HepG2 (cell line): Measurements from ENCODE around the gene KCTD6. TPM values are rescaled to one million over a fixed set of nuclear protein-coding genes. Genes with fewer than 3 reads are reported as not detected.

Experiments used
- ATAC-seq: fragments of 200-7000 bp; cut with Tn5 transposase; 3 replicates; pipeline ENCODE4 v1.9.1; 2020; ENCODE audit warnings: mild to moderate bottlenecking, moderate library complexity
- BruUV-seq: library from RNA; stranded (reverse); fragments of 400-500 nt; replicated peaks from 2 replicates; lab custom pipeline; 2021; lab: Mats Ljungman, UMichigan
- CTCF ChIA-PET: fragments of 300-600 bp; formaldehyde crosslinking; extraction: SDS; loops from one replicate; lab custom pipeline; 2021; ENCODE audit warnings: low total read pairs, inconsistent platforms, low intra/inter-chr PET ratio; lab: Yijun Ruan, JAX
- POLR2A ChIA-PET: fragments of 350-600 bp; sonication (Branson Sonifier 250); formaldehyde crosslinking; loops from one replicate; lab custom pipeline; 2020; ENCODE audit warnings: antibody characterized with exemption, inconsistent platforms; lab: Yijun Ruan, JAX
- DNase-seq: peaks from one replicate; pipeline ENCODE4 v3.0.0-alpha.2; 2015; ENCODE audit warnings: low spot score
- FAIRE-seq: peaks from 3 replicates; lab custom pipeline; 2011; peaks lifted over from hg19 to GRCh38; lab: Jason Lieb, UNC
- H2AFZ ChIP-seq: one replicate; pipeline ENCODE4 v1.6.1; 2011; ENCODE audit warnings: low read length, inconsistent platforms
- H3K27ac ChIP-seq: fragments of 300-600 bp; 3 replicates; pipeline ENCODE4 v1.8.0; 2011; ENCODE audit warnings: mixed run types, mild to moderate bottlenecking, mixed read lengths, low read length, inconsistent platforms; ENCODE audit not compliant: insufficient read depth; ENCODE audit errors: extremely low read length
- H3K27me3 ChIP-seq, 2 experiments: fragments of 200-600 bp in 1 of 2; 2 replicates in 1 of 2; 3 replicates in 1 of 2; pipeline versions ENCODE4 v1.6.0 to v1.8.0; 2011; ENCODE audit warnings: low read length in 2 of 2, mild to moderate bottlenecking in 2 of 2, moderate library complexity in 2 of 2, inconsistent platforms in 1 of 2; ENCODE audit not compliant: insufficient read depth in 2 of 2, control insufficient read depth in 1 of 2
- H3K36me3 ChIP-seq, 2 experiments: fragments of 200-600 bp in 1 of 2; replicated peaks in 1 of 2; 2 replicates in 1 of 2; 3 replicates in 1 of 2; pipeline versions ENCODE4 v1.5.1 to v1.8.0; 2011; ENCODE audit warnings: low read length in 2 of 2, inconsistent platforms in 1 of 2; ENCODE audit not compliant: insufficient read depth in 2 of 2, control insufficient read depth in 1 of 2
- H3K4me1 ChIP-seq: 2 replicates; pipeline ENCODE4 v1.5.1; 2012; ENCODE audit warnings: low read length, inconsistent platforms; ENCODE audit not compliant: insufficient read depth
- H3K4me2 ChIP-seq: 2 replicates; pipeline ENCODE4 v1.6.0; 2011; ENCODE audit warnings: low read depth, low read length, inconsistent platforms
- H3K4me3 ChIP-seq, 3 experiments: fragments of 200-600 bp in 1 of 3; sonication (generic), shearing (Covaris generic) in 1 of 3; replicated peaks in 1 of 3; 2 replicates each; pipeline ENCODE4 v1.5.1; 2011 to 2016; ENCODE audit warnings: low read length in 3 of 3, inconsistent platforms in 2 of 3, low read depth in 2 of 3, mild to moderate bottlenecking in 2 of 3, control low read depth in 1 of 3, mixed read lengths in 1 of 3; ENCODE audit not compliant: insufficient read depth in 1 of 3
- H3K79me2 ChIP-seq: one replicate; pipeline ENCODE4 v1.6.1; 2011; ENCODE audit warnings: low read length, inconsistent platforms; ENCODE audit not compliant: insufficient read depth
- H3K9ac ChIP-seq: 2 replicates; pipeline ENCODE4 v1.6.0; 2011; ENCODE audit warnings: mild to moderate bottlenecking, low read depth, low read length, inconsistent platforms; ENCODE audit not compliant: insufficient read depth
- H3K9me3 ChIP-seq: 2 replicates; pipeline ENCODE4 v1.5.1; 2012; ENCODE audit warnings: mild to moderate bottlenecking, low read length
- H4K20me1 ChIP-seq: 2 replicates; pipeline ENCODE4 v1.6.0; 2011; ENCODE audit warnings: inconsistent platforms, mild to moderate bottlenecking, low read length, moderate library complexity; ENCODE audit not compliant: insufficient read depth
- ASH2L ChIP-seq: fragments of 300-600, 200-600 bp; sonication (generic); IDR thresholded peaks from 2 replicates; pipeline ENCODE4 v1.7.0; 2017; ENCODE audit warnings: low read depth, mild to moderate bottlenecking, moderate library complexity, mixed read lengths, low read length; ENCODE audit not compliant: insufficient read length
- EP300 ChIP-seq, 3 experiments: sonication (generic) in 1 of 3; formaldehyde crosslinking in 1 of 3; IDR thresholded peaks; 2 replicates each; pipeline versions ENCODE4 v1.5.1 to v1.6.1; 2011 to 2020; ENCODE audit warnings: low read depth in 2 of 3, low read length in 2 of 3, borderline replicate concordance in 1 of 3, improper control_type of control experiment in 1 of 3, mild to moderate bottlenecking in 1 of 3, missing genetic modification reagents in 1 of 3, moderate library complexity in 1 of 3
- GABPB1 ChIP-seq: IDR thresholded peaks from 2 replicates; pipeline ENCODE4 v1.6.1; 2016; ENCODE audit warnings: mild to moderate bottlenecking, missing genetic modification reagents, moderate library complexity, missing compliant biosample characterization
- HDAC1 ChIP-seq: sonication (generic); formaldehyde crosslinking; IDR thresholded peaks from 2 replicates; pipeline ENCODE4 v1.5.1; 2020; ENCODE audit warnings: mild to moderate bottlenecking, missing genetic modification reagents
- MED1 ChIP-seq: sonication (generic); formaldehyde crosslinking; IDR thresholded peaks from 2 replicates; pipeline ENCODE4 v1.4.0; 2020; ENCODE audit warnings: missing genetic modification reagents
- NAIF1 ChIP-seq: sonication (generic); formaldehyde crosslinking; IDR thresholded peaks from 2 replicates; pipeline ENCODE4 v1.5.0; 2020; ENCODE audit warnings: mild to moderate bottlenecking, missing genetic modification reagents, borderline replicate concordance
- NFYC ChIP-seq: IDR thresholded peaks from 2 replicates; pipeline ENCODE4 v1.6.1; 2016; ENCODE audit warnings: missing genetic modification reagents, missing compliant biosample characterization
- REPIN1 ChIP-seq: sonication (generic); formaldehyde crosslinking; IDR thresholded peaks from 2 replicates; pipeline ENCODE4 v1.8.0; 2022; ENCODE audit warnings: missing genetic modification reagents, low read depth, mild to moderate bottlenecking, borderline replicate concordance
- SALL1 ChIP-seq: sonication (generic); formaldehyde crosslinking; IDR thresholded peaks from 2 replicates; pipeline ENCODE4 v1.8.0; 2022; ENCODE audit warnings: mild to moderate bottlenecking, missing genetic modification reagents
- SNAPC5 ChIP-seq: sonication (generic); formaldehyde crosslinking; IDR thresholded peaks from 2 replicates; pipeline ENCODE4 v1.8.1; 2023; ENCODE audit warnings: mild to moderate bottlenecking, missing genetic modification reagents, borderline replicate concordance
- SUZ12 ChIP-seq: fragments of 150-350 bp; IDR thresholded peaks from 2 replicates; pipeline ENCODE4 v1.6.1; 2014; ENCODE audit warnings: low read depth, low read length
- TARDBP ChIP-seq: sonication (generic); formaldehyde crosslinking; IDR thresholded peaks from 2 replicates; pipeline ENCODE4 v1.8.0; 2022; ENCODE audit warnings: mild to moderate bottlenecking, missing genetic modification reagents
- TEAD3 ChIP-seq: optimal IDR thresholded peaks from 2 replicates; pipeline ENCODE3; 2016; ENCODE audit warnings: borderline replicate concordance
- ZC3H13 ChIP-seq: sonication (generic); formaldehyde crosslinking; IDR thresholded peaks from 2 replicates; pipeline ENCODE4 v1.8.1; 2023; ENCODE audit warnings: mild to moderate bottlenecking, missing genetic modification reagents, moderate library complexity
- ZMYM4 ChIP-seq: sonication (generic); formaldehyde crosslinking; IDR thresholded peaks from 2 replicates; pipeline ENCODE4 v1.8.1; 2023; ENCODE audit warnings: mild to moderate bottlenecking, missing genetic modification reagents
- ZNF18 ChIP-seq: sonication (generic); formaldehyde crosslinking; IDR thresholded peaks from 2 replicates; pipeline ENCODE4 v1.8.0; 2022; ENCODE audit warnings: mild to moderate bottlenecking, missing genetic modification reagents; ENCODE audit not compliant: insufficient replicate concordance
- ZNF362 ChIP-seq: sonication (generic); formaldehyde crosslinking; IDR thresholded peaks from 2 replicates; pipeline ENCODE4 v1.4.0; 2020; ENCODE audit warnings: missing genetic modification reagents, mild to moderate bottlenecking, borderline replicate concordance
- ZNF652 ChIP-seq: IDR thresholded peaks from 2 replicates; pipeline ENCODE4 v1.6.1; 2016; ENCODE audit warnings: low read depth, borderline replicate concordance
- WGBS: methylation state at CpG from one replicate; pipeline ENCODE4 v1.1.6; 2017; ENCODE audit warnings: low lambda C conversion rate; 5-methylcytosine and 5-hydroxymethylcytosine counted together
- in situ Hi-C: cut with HindIII; loops from 2 replicates; pipeline ENCODE4 v1.10.0; 2017; ENCODE audit warnings: low pct_unique_long_range_greater_than_20kb; ENCODE audit not compliant: extremely low pct_ligation_motif_present
- intact Hi-C: fragments of 100-400 bp; cut with micrococcal nuclease; formaldehyde crosslinking; loops from one replicate; pipeline ENCODE4 v1.10.0; 2022; ENCODE audit not compliant: unreplicated experiment
- polyA plus RNA-seq, 8 experiments: library from polyadenylated mRNA; depleted of rRNA in 3 of 8; stranded (reverse) in 7 of 8; unstranded in 1 of 8; fragments of >200 nt; fragmentation: Illumina TruSeq in 4 of 8; extraction: Trizol in 4 of 8; gene quantifications; 2 replicates each; pipeline versions ENCODE4 v1.2.1 to v1.2.3, GENCODE V29; 2011 to 2016; ENCODE audit warnings: low read depth in 4 of 8, missing spikeins in 1 of 8, mixed read lengths in 1 of 8; ENCODE audit not compliant: insufficient read depth in 1 of 8
- total RNA-seq, 5 experiments: library from RNA; depleted of rRNA; stranded (reverse); fragments of >200 nt; fragmentation: Illumina TruSeq; extraction: Trizol; gene quantifications; 2 replicates each; pipeline ENCODE4 v1.2.3, GENCODE V29; 2016; ENCODE audit warnings: low read depth in 1 of 5
- TF ChIP-seq, protein P1 (sequence below): sonication (generic); formaldehyde crosslinking; IDR thresholded peaks from 2 replicates; pipeline ENCODE4 v1.5.0; 2020; ENCODE audit warnings: mild to moderate bottlenecking, missing genetic modification reagents

KCTD6 gene
- total and polyA plus RNA-seq, 2 of the 13 experiments (the other 11 are each of a cell fraction or from before 2014, with no cell fraction given) = 13.4 to 14.2 TPM

DNA sequence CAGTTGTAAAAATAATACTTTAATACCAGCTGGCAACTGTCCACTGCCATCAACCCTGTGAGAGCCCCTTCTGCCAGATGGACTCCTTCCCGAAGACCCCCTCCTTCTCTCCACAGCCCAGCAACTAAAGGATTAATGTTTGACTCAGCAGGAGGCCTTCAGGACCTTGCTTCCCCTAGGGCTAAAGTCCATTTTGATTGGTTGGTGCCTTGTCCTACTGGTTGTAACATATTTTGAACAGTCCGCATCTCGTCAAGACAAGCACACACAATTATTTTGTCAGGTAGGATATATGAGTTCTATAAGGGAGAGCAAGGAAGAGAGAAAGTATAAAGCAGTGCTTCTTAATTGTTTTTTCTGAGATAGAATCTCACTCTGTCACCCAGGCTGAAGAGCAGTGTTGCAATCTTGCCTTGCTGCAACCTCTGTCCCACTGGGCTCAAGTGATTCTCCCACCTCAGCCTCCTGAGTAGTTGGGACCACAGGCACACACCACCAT is 26.4 kb downstream of the KCTD6 start:
- in situ Hi-C loops = no loop called here
- Histone ChIP-seq H3K9ac (0 out of 2 replicates have a peak overlapping the region, but pooled peaks have one; percentile 7), H3K27ac (peak overlapping the region; percentile 88), H4K20me1 (no peaks in the 10 kb centered on the region), H3K4me1 (peaks cover 67% of the 10 kb centered on the region), H3K4me3 (peak overlapping the region in 2 of 3 experiments; percentile 33 to 56; a peak in 2 of 6 replicates), H3K9me3 (no peaks in the 10 kb centered on the region), H3K79me2 (no peaks in the 10 kb centered on the region), H3K4me2 (peak overlapping the region; percentile 71), H3K36me3 (peaks cover 6 to 25% of the 10 kb centered on the region in 2 experiments), H2AFZ (no peak overlapping the region), H3K27me3 (no peaks in the 10 kb centered on the region)
- FAIRE-seq (peak; percentile 89), DNase-seq (peak; percentile 75), ATAC-seq (peak; percentile 30)
- no TSS peak for BruUV-seq
- 6% methylated on average over 3 of the region's 3 CpGs for WGBS
- ChIA-PET CTCF (no interaction called here), POLR2A (interaction anchor here (0.9 to 3.0 kb wide), 3 partner anchors 8 to 48 kb away, joined by 4 to 16 read pairs (median 5); partner anchors contain the start of gene KCTD6)
- intact Hi-C loops = loop anchor here (2.0 kb wide), 1 partner anchor 26 kb away; the partner anchor contains the start of gene KCTD6
- TF ChIP-seq NAIF1 (CRISPR knock-in tag) (no peak), ASH2L (peak; percentile 50), SUZ12 (no peak), EP300 (IDR thresholded peaks at IDR 0.05; ENCODE audit: low read depth in 2 of 2, low read length in 2 of 2) (peak in 1 of 2 experiments; percentile 44; a peak in 2 of 4 replicates), EP300 (CRISPR knock-in tag; IDR thresholded peaks at IDR 0.05; ENCODE audit: borderline replicate concordance) (no peak), ZC3H13 (CRISPR knock-in tag) (no peak), NFYC (CRISPR knock-in tag) (peak; percentile 58), GABPB1 (CRISPR knock-in tag) (no peak), MED1 (peak; percentile 46), SNAPC5 (CRISPR knock-in tag) (no peak), SALL1 (CRISPR knock-in tag) (peak; percentile 37), HDAC1 (CRISPR knock-in tag) (peak; percentile 47; the same call in 1 of the 2 replicates), TARDBP (CRISPR knock-in tag) (peak; percentile 64), ZNF362 (CRISPR knock-in tag) (peak; percentile 51; the same call in 1 of the 2 replicates), ZNF18 (CRISPR knock-in tag) (peak; percentile 56), TEAD3 (peak; percentile 41), ZMYM4 (CRISPR knock-in tag) (peak; percentile 19), REPIN1 (CRISPR knock-in tag) (0 out of 2 replicates have a peak, but pooled peaks have one; percentile 67), ZNF652 (CRISPR knock-in tag) (peak; percentile 95)
- TF ChIP-seq, protein P1, sequence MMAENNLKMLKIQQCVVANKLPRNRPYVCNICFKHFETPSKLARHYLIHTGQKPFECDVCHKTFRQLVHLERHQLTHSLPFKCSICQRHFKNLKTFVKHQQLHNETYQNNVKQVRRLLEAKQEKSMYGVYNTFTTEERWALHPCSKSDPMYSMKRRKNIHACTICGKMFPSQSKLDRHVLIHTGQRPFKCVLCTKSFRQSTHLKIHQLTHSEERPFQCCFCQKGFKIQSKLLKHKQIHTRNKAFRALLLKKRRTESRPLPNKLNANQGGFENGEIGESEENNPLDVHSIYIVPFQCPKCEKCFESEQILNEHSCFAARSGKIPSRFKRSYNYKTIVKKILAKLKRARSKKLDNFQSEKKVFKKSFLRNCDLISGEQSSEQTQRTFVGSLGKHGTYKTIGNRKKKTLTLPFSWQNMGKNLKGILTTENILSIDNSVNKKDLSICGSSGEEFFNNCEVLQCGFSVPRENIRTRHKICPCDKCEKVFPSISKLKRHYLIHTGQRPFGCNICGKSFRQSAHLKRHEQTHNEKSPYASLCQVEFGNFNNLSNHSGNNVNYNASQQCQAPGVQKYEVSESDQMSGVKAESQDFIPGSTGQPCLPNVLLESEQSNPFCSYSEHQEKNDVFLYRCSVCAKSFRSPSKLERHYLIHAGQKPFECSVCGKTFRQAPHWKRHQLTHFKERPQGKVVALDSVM (CRISPR knock-in tag) = peak; percentile 72
